ENCODE data around the gene SLC26A6. TPM values are rescaled to one million over a fixed set of nuclear protein-coding genes. Genes with fewer than 3 reads are reported as not detected.
A peak's percentile ranks its signal among the peaks of the same experiment; 100 is the strongest.

Gene SLC26A6
- total RNA-seq, 1 experiment from 2014 or later = 32.1 TPM

GRCh38 chr3:48600711-48601621 is 34.3 kb downstream of the SLC26A6 start:
- no peak for DNase-seq (ENCODE audit: low spot score)

- DNase-seq (ENCODE audit: low spot score) = no peak
These were observed 35.6 kb downstream of the SLC26A6 start for GRCh38 chr3:48599509-48600285.

- no peak for DNase-seq (ENCODE audit: low spot score)
These were observed 36.2 kb downstream of the SLC26A6 start for GRCh38 chr3:48599077-48599501.

- DNase-seq (ENCODE audit: low spot score) = no peak
These were observed 36.8 kb downstream of the SLC26A6 start for GRCh38 chr3:48598323-48599076.

GRCh38 chr3:48597408-48597800 is 37.9 kb downstream of the SLC26A6 start:
- DNase-seq (ENCODE audit: low spot score) = no peak

GRCh38 chr3:48596676-48597407 is 38.4 kb downstream of the SLC26A6 start:
- DNase-seq (ENCODE audit: low spot score) = no peak

- DNase-seq (ENCODE audit: low spot score) = no peak
These were observed 39.1 kb downstream of the SLC26A6 start for GRCh38 chr3:48596157-48596556.

- DNase-seq (ENCODE audit: low spot score) = peak; percentile 18
These were observed 39.6 kb downstream of the SLC26A6 start for GRCh38 chr3:48595526-48596121.

- DNase-seq (ENCODE audit: low spot score) = no peak
These were observed 40.2 kb downstream of the SLC26A6 start, which contains the start of gene COL7A1 for GRCh38 chr3:48595075-48595525. Gene COL7A1, minus strand, starts transcription at chr3:48595329. Its CDS starts 170 bp downstream, at chr3:48595159.

- DNase-seq (ENCODE audit: low spot score) = no peak
These were observed 40.7 kb downstream of the SLC26A6 start for GRCh38 chr3:48594417-48595049.

GRCh38 chr3:48593337-48593736 is 41.9 kb downstream of the SLC26A6 start:
- no peak for DNase-seq (ENCODE audit: low spot score)

- no peak for DNase-seq (ENCODE audit: low spot score)
These were observed 42.7 kb downstream of the SLC26A6 start for GRCh38 chr3:48592519-48593087.

GRCh38 chr3:48591886-48592518 is 43.3 kb downstream of the SLC26A6 start:
- DNase-seq (ENCODE audit: low spot score) = no peak

- DNase-seq (ENCODE audit: low spot score) = no peak
These were observed 43.8 kb downstream of the SLC26A6 start for GRCh38 chr3:48591436-48591835.

GRCh38 chr3:48588230-48588629 is 47.0 kb downstream of the SLC26A6 start:
- no peak for DNase-seq (ENCODE audit: low spot score)

GRCh38 chr3:48587686-48588085 is 47.6 kb downstream of the SLC26A6 start:
- no peak for DNase-seq (ENCODE audit: low spot score)

GRCh38 chr3:48585411-48585810 is 49.9 kb downstream of the SLC26A6 start:
- no peak for DNase-seq (ENCODE audit: low spot score)

GRCh38 chr3:48584836-48585235 is 50.4 kb downstream of the SLC26A6 start:
- no peak for DNase-seq (ENCODE audit: low spot score)
